CD4-positive, alpha-beta T cell (primary cell): ENCODE data around the gene TMEM30A. TPM values are rescaled to one million over a fixed set of nuclear protein-coding genes. Genes with fewer than 3 reads are reported as not detected.

Experiments used
- ATAC-seq: fragments of 200-7000 bp; cut with Tn5 transposase; one replicate; pipeline ENCODE4 v1.10.0; 2022; ENCODE audit warnings: mild to moderate bottlenecking; ENCODE audit not compliant: poor library complexity
- CTCF ChIA-PET: fragments of 350-600 bp; sonication (Branson Sonifier 250); formaldehyde crosslinking; loops from one replicate; lab custom pipeline; 2021; ENCODE audit warnings: antibody characterized with exemption, inconsistent platforms; lab: Charles Lee
- POLR2A ChIA-PET: fragments of 350-600 bp; sonication (Branson Sonifier 250); formaldehyde crosslinking; loops from one replicate; lab custom pipeline; 2021; ENCODE audit warnings: antibody characterized with exemption, inconsistent platforms; lab: Charles Lee
- DNase-seq, 14 experiments: peaks; one replicate each; pipeline ENCODE4 v3.0.0-alpha.2; 2013 to 2020; ENCODE audit warnings: mixed read lengths in 2 of 14
- H3K27ac ChIP-seq, 2 donors: one replicate each; pipeline versions ENCODE4 v1.5.1 to v1.7.0; 2013; ENCODE audit warnings: low read length in 2 of 2, low read depth in 1 of 2, mild to moderate bottlenecking in 1 of 2
- H3K27me3 ChIP-seq, 2 experiments: 1 replicate in 1 of 2; 2 replicates in 1 of 2; pipeline versions ENCODE4 v1.6.1 to v1.7.0; 2013; ENCODE audit warnings: low read length in 2 of 2, control low read depth in 1 of 2, mild to moderate bottlenecking in 1 of 2, moderate library complexity in 1 of 2; ENCODE audit not compliant: insufficient read depth in 2 of 2, control insufficient read depth in 1 of 2
- H3K36me3 ChIP-seq: one replicate; pipeline ENCODE4 v1.6.1; 2013; ENCODE audit warnings: low read length, control low read depth; ENCODE audit not compliant: insufficient read depth
- H3K4me1 ChIP-seq: one replicate; pipeline ENCODE4 v1.6.1; 2013; ENCODE audit warnings: low read length, control low read depth; ENCODE audit not compliant: insufficient read depth
- H3K4me3 ChIP-seq: one replicate; pipeline ENCODE4 v1.5.1; 2013; ENCODE audit warnings: mild to moderate bottlenecking, low read length, moderate library complexity
- H3K9me3 ChIP-seq, 2 experiments: 1 replicate in 1 of 2; 2 replicates in 1 of 2; pipeline versions ENCODE4 v1.6.1 to v1.7.0; 2013; ENCODE audit warnings: low read length in 2 of 2, mild to moderate bottlenecking in 2 of 2, control low read depth in 1 of 2, moderate library complexity in 1 of 2; ENCODE audit not compliant: control insufficient read depth in 1 of 2, insufficient read depth in 1 of 2
- H3K27ac Mint-ChIP-seq: one replicate; pipeline ENCODE4 v1.8.0; 2020; ENCODE audit warnings: mixed read lengths
- H3K27me3 Mint-ChIP-seq: one replicate; pipeline ENCODE4 v1.8.0; 2021; ENCODE audit warnings: mixed read lengths
- H3K36me3 Mint-ChIP-seq: one replicate; pipeline ENCODE4 v1.8.0; 2021; ENCODE audit warnings: low read depth, mixed read lengths
- H3K4me1 Mint-ChIP-seq: one replicate; pipeline ENCODE4 v1.8.0; 2021; ENCODE audit warnings: low read depth, mixed read lengths
- H3K4me3 Mint-ChIP-seq: one replicate; pipeline ENCODE4 v1.8.0; 2020; ENCODE audit warnings: mild to moderate bottlenecking, mixed read lengths
- H3K9me3 Mint-ChIP-seq: one replicate; pipeline ENCODE4 v1.8.0; 2020; ENCODE audit warnings: mixed read lengths
- intact Hi-C, 2 experiments: fragments of 100-400 bp; cut with DNase I in 1 of 2; cut with micrococcal nuclease in 1 of 2; formaldehyde crosslinking; loops; one replicate each; pipeline versions ENCODE4 v1.15.1 to v1.9.0; 2023 to 2025; cut with DNase I, micrococcal nuclease
- total RNA-seq, 174 experiments: library from RNA in 2 of 174; stranded (reverse) in 2 of 174; gene quantifications; one replicate each; pipeline ENCODE4 v1.2.3 and lab custom pipeline; 2021 to 2026
- TF ChIP-seq, protein P1 (sequence below): fragments of 200-600 bp; IDR thresholded peaks from one replicate; pipeline ENCODE4 v1.8.0; 2022; ENCODE audit warnings: antibody characterized with exemption, mild to moderate bottlenecking

The TMEM30A gene
- total RNA-seq, 2 experiments from 2014 or later, result 29.8 to 33.2 TPM

GRCh38 chr6:75213112-75213511 is 71.5 kb downstream of the TMEM30A start:
- ChIA-PET CTCF (no interaction called here), POLR2A (no interaction called here)
- no peaks in the 10 kb centered on the region for H3K9me3 ChIP-seq
- H3K27me3 ChIP-seq, result peaks cover 11 to 25% of the 10 kb centered on the region in 2 experiments
- H3K36me3 ChIP-seq, result no peaks in the 10 kb centered on the region
- Mint-ChIP-seq H3K36me3 (no peaks in the 10 kb centered on the region), H3K4me3 (no peak overlapping the region), H3K4me1 (peaks cover 11% of the 10 kb centered on the region), H3K27me3 (peaks cover 75% of the 10 kb centered on the region), H3K9me3 (no peaks in the 10 kb centered on the region), H3K27ac (no peak overlapping the region)
- peaks cover 11% of the 10 kb centered on the region for H3K4me1 ChIP-seq
- DNase-seq, result no peak
- H3K4me3 ChIP-seq, result no peak overlapping the region
- ATAC-seq, result no peak
- TF ChIP-seq, protein P1, sequence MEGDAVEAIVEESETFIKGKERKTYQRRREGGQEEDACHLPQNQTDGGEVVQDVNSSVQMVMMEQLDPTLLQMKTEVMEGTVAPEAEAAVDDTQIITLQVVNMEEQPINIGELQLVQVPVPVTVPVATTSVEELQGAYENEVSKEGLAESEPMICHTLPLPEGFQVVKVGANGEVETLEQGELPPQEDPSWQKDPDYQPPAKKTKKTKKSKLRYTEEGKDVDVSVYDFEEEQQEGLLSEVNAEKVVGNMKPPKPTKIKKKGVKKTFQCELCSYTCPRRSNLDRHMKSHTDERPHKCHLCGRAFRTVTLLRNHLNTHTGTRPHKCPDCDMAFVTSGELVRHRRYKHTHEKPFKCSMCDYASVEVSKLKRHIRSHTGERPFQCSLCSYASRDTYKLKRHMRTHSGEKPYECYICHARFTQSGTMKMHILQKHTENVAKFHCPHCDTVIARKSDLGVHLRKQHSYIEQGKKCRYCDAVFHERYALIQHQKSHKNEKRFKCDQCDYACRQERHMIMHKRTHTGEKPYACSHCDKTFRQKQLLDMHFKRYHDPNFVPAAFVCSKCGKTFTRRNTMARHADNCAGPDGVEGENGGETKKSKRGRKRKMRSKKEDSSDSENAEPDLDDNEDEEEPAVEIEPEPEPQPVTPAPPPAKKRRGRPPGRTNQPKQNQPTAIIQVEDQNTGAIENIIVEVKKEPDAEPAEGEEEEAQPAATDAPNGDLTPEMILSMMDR, result no peak
- H3K27ac ChIP-seq, result no peak overlapping the region
- intact Hi-C loops, result loop anchor here in 1 of 2 experiments (5.0 kb wide), 1 partner anchor 309 kb away; no protein-coding TSS in a partner anchor

DNA sequence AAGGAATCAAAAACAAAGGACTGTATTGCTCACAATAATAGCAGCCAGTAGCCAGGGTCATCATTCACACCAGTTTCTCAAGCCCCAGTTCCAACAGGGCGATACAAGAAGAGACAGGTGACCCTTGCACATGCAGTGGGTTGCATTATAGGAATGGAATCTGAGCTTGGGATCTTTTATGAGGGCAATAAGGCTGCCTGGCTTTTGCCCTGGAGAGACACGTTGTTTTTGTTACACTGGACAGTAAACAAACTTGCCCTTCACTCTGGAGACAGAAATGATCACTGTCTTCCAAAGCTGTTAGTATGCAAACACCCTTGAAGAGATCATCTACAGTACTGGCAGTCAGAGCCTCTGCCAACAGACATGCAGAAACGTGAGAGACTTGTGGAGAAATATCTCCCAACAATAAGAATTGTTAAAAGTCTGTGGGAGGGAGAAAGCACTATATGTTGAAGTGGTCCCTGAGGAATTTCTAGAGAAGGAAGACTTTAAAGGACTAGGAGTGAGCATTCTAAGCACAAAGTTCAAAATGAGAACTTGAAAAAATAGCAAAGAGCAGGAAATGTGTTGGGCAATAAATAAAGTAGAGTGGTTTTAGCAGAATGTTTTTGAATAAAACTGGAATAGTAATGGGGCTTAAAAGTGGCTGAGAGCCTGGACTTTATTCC is 72.5 kb downstream of the TMEM30A start:
- DNase-seq (no peak), ATAC-seq (no peak)
- Mint-ChIP-seq H3K9me3 (no peaks in the 10 kb centered on the region), H3K27ac (no peak overlapping the region), H3K4me1 (peaks cover 22% of the 10 kb centered on the region), H3K4me3 (no peak overlapping the region), H3K27me3 (peaks cover 75% of the 10 kb centered on the region), H3K36me3 (no peaks in the 10 kb centered on the region)
- intact Hi-C loops, result loop anchor here in 1 of 2 experiments (5.0 kb wide), 1 partner anchor 310 kb away; no protein-coding TSS in a partner anchor
- Histone ChIP-seq H3K27me3 (peaks cover 20 to 29% of the 10 kb centered on the region in 2 experiments), H3K4me3 (no peak overlapping the region), H3K9me3 (no peaks in the 10 kb centered on the region), H3K4me1 (peaks cover 21% of the 10 kb centered on the region), H3K27ac (no peak overlapping the region), H3K36me3 (no peaks in the 10 kb centered on the region)
- ChIA-PET POLR2A (no interaction called here), CTCF (interaction anchor here (5.8 kb wide), 1 partner anchor 1474 kb away, joined by 90 read pairs; no protein-coding TSS in a partner anchor)
- TF ChIP-seq, protein P1, result no peak

DNA sequence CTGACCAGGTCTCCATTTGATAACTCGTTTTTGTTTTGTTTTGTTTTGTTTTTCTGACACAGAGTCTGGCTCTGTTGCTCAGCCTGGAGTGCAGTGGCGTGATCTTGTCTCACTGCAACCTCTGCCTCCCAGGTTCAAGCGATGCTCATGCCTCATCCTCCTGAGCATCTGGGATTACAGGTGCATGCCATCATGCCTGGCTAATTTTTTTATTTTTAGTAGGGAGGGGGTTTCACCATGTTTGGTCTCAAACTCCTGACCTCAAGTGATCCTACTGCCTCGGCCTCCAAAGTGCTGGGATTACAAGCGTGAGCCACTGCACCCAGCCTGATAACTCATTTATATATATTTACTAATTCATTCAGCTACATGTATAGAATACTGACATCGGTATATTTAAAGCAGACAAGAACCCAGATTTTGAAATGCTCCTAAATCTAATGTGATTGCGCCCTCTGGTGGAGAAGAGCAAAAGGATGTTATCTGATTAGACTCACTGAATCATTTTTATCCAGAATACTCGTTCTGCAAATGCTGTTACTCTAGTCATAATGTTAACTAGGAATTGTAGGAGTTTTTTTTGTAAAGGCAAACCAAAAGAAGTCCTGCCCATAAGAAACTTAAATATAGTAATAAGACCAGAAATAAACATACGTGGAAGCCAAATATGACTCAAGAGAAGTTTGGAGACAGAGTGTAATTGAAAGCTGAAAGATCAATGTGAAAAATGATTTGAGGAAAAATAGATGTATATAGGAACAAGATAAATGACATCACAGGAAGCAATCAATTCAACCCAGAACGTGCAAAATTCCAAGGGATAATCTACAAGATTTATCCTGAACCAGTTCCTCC is 73.5 kb downstream of the TMEM30A start:
- Histone ChIP-seq H3K27ac (no peak overlapping the region), H3K4me1 (peaks cover 31% of the 10 kb centered on the region), H3K4me3 (no peak overlapping the region), H3K9me3 (peaks cover 0 to under 1% of the 10 kb centered on the region in 2 experiments), H3K36me3 (no peaks in the 10 kb centered on the region), H3K27me3 (peaks cover 30 to 38% of the 10 kb centered on the region in 2 experiments)
- H3K27me3 Mint-ChIP-seq, result peaks cover 78% of the 10 kb centered on the region
- no peak overlapping the region for H3K27ac Mint-ChIP-seq
- H3K4me3 Mint-ChIP-seq, result no peak overlapping the region
- H3K9me3 Mint-ChIP-seq, result no peaks in the 10 kb centered on the region
- intact Hi-C loops, result loop anchor here in 1 of 2 experiments (5.0 kb wide), 1 partner anchor 311 kb away; no protein-coding TSS in a partner anchor
- DNase-seq (peak in 7 of 14 experiments; percentile 33 to 81 (median 65)), ATAC-seq (no peak)
- ChIA-PET CTCF (interaction anchor here (1.5 to 5.8 kb wide), 2 partner anchors 9 to 1473 kb away, joined by 3 to 90 read pairs; no protein-coding TSS in a partner anchor), POLR2A (interaction anchor here (1.0 kb wide), 1 partner anchor 1558 kb away, joined by 4 read pairs; no protein-coding TSS in a partner anchor)
- H3K36me3 Mint-ChIP-seq, result no peaks in the 10 kb centered on the region
- peaks cover 31% of the 10 kb centered on the region for H3K4me1 Mint-ChIP-seq
- TF ChIP-seq, protein P1, result peak; percentile 85
